ENCODE measurements around the gene MSI1. TPM values are rescaled to one million over a fixed set of nuclear protein-coding genes. Genes with fewer than 3 reads are reported as not detected.

Gene MSI1
- total RNA-seq, 1 donor from 2014 or later: not detected

DNA sequence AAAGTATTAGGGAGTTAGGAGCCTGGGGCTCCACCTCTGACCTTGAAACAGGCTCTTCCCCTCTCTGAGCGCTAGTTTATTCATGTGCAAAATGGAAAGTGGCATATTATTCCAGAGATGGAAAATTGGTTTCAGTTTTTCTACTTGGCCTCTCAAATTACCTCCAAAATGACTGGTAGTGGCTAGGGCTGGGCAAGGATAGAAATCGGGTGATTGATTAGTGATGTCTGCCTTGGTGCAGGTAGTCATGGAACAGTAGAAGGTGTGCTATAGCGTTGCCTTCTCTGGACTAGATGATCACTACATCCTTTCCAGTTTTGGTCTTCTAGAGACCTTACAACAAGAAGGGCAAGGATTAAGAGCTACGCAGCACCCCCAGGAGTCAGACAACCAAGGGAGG lies 8.6 kb upstream of the MSI1 start:
- intact Hi-C loops (cut with micrococcal nuclease): no loop called here

- intact Hi-C loops (cut with micrococcal nuclease): no loop called here
Measured at GRCh38 chr12:120376934-120377572, 8.1 kb upstream of the MSI1 start.

DNA sequence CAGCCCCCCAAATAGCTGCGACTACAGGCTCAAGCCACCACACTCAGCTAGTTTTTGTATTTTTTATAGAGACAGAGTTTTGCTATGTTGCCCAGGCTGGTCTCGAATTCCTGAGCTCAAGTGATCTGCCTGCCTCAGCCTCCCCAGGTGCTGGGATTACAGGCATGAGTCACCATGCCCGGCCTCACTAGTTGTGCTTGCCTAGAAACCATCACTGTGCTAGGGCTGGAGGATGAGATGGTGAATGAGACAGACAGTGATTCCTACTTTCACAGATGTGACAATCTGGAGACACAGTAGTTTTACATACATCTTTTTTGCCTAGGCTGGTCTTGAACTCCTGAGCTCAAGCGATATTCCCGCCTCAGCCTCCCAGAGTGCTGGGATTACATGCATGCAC lies 7.5 kb upstream of the MSI1 start:
- intact Hi-C loops (cut with micrococcal nuclease): no loop called here

DNA sequence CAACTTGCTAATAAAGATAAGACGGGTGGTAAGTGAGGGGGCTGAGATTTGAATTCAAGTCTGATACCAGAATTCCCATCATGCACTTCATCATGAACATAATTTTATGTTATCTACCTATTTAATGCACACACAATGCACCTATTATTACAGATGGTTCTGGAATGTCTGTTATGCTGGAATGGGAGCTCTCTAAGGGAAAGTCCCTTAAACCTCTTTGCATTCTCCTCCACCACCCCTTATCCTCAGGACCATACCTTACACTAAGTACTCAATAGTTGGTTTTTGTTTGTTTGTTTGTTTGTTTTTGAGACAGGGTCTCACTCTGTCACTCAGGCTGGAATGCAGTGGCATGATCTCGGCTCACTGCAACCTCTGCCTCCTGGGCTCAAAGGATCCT lies 7.0 kb upstream of the MSI1 start:
- intact Hi-C loops (cut with micrococcal nuclease): no loop called here

DNA sequence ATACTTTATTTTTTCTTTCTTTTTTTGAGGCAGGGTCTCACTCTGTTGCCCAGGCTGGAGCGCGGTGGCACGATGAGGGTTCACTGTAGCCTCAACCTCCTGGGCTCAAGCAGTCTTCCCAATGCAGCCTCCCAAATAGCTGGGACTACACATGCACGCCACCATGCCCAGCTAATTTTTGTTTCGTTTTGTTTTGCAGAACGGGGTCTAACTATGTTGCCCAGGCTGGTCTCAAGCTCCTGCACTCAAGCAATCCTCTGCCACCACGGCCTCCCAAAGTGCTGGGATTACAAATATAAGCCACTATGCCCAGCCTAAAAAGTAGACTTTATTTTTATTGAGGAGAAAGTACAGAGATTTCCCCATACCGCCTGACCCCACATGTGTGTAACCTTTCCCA lies 4.7 kb upstream of the MSI1 start:
- intact Hi-C loops (cut with micrococcal nuclease): no loop called here

DNA sequence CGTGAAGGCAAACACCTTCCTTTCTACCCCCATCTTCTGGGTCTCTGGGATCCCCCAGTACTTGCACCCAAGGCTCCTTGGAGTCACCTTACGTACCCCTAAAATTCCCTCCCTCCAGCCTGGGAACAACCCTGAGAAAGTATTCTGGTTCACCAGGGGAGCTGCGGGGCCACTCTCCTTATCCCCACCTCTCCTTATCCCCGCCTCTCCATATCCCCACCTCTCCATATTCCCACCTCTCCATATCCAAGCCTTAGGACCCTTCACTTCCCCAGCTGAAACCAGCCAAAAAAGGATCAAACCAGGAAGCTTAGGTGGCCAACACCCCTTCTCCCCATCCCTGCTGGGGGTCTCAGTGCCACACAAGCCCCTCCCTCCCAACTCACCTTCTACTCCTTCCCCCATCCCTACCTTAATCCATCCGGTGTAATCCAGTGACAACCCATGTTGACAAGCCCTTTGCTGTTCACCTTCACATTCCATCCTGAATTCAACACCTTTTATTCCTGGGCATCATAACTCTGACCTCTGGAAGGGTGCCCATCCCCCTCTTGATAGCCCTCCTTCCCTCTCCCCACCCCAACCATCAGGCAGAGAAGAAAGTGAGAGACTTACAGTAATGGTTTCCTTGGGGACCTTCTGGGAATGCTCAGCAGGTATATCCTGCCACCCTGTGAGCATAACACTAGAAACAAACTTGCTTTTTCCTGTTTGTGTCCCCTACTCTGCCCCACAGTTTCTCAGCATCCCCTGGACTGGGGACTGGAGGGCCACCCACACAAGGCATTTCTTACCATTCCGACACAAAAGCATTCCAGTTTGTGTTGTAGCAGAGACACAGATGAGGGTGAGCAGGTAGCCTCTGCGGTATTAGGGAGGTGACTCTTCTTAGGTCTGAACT lies 1.6 kb upstream of the MSI1 start:
- intact Hi-C loops (cut with micrococcal nuclease): no loop called here

- intact Hi-C loops (cut with micrococcal nuclease): no loop called here
Measured at GRCh38 chr12:120369603-120370342, 809 bp upstream of the MSI1 start.

- intact Hi-C loops (cut with micrococcal nuclease): no loop called here
Measured at GRCh38 chr12:120367924-120368788, 808 bp downstream of the MSI1 start.

GRCh38 chr12:120367233-120367923 lies 1.6 kb downstream of the MSI1 start:
- intact Hi-C loops (cut with micrococcal nuclease): no loop called here

DNA sequence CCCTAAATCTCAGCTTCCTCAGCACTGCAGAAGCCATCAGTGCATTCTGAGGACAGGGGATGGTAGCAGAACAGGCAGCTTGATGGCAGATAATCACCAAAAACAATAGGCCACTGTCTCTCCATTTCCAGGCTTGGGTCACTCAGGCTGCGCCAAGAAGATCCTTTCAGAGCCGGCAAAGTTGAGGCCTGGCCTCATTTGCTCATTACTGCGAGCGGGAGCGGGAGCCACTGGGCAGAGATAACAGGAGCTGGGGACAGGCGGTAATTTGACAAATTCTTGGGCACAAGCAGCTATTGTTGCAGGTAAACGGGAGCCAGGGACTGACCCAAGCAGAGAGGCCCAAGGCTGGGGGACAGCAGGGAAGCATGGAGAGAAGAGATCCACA lies 2.1 kb downstream of the MSI1 start:
- intact Hi-C loops (cut with micrococcal nuclease): no loop called here

GRCh38 chr12:120366341-120366705 lies 2.6 kb downstream of the MSI1 start:
- intact Hi-C loops (cut with micrococcal nuclease): no loop called here

DNA sequence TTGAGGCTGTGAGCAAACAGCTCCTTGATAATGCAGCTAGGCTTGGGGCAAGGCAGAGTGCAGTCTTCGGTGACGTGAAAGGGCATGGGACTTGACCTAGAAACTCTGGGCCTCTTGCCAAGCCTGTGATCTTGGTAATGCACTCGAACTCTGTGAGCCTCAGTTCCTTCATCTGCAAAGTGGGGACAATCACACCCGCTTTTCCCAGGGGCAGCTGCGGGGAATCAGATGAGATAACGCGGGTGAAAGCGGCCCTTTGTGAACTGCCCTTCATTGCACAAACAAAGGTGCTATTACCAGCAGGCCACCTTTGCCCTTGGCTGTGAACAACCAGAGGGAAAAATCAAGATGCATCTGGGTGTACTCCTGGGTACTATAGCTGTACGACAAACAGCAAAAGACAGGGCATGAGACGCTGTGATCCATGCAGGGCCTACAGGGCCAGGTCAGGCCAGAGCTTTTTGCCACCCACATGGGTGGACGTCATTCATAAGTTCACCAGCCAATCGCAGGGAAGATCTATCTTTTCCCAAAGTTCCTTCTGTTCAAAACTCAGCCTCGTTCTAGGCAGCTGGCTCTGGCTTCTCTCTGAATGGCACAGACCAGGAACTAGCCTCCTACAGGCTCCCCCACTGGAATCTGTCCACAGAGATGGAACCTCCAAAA lies 3.2 kb downstream of the MSI1 start:
- intact Hi-C loops (cut with micrococcal nuclease): no loop called here

GRCh38 chr12:120364487-120364886 lies 4.5 kb downstream of the MSI1 start:
- intact Hi-C loops (cut with micrococcal nuclease): no loop called here

DNA sequence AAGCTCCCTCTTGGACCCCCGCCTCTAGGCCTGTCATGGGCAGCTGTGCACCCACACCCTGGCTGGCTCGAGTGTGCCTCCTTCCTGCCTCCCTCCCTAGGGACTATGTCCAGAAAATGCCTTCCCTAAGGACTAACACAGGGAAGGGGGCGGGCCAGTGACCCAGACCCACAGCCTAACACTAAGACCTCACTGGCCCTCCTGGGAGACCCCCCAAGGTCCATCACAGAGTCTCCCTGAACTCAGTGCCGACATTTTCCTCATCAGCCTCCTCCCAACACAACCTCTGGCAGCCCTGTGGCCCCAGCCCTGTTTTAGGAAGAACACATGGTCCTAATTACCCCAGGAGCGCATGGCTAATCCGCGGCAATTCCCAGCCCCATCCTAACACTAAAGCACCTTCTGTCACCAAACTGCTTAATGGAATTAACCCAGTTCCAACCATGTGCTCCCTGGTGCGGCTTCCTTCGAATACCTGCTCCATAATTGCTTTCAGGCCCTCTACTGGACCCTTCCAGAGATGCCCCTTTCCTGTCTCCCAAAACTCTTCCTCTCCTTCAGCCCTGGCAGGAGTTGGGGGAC lies 5.6 kb downstream of the MSI1 start:
- intact Hi-C loops (cut with micrococcal nuclease): no loop called here

- intact Hi-C loops (cut with micrococcal nuclease): no loop called here
Measured at GRCh38 chr12:120362516-120363273, 6.3 kb downstream of the MSI1 start.

GRCh38 chr12:120361506-120362208 lies 7.3 kb downstream of the MSI1 start:
- intact Hi-C loops (cut with micrococcal nuclease): no loop called here

GRCh38 chr12:120359128-120359527 lies 9.8 kb downstream of the MSI1 start:
- intact Hi-C loops (cut with micrococcal nuclease): no loop called here

DNA sequence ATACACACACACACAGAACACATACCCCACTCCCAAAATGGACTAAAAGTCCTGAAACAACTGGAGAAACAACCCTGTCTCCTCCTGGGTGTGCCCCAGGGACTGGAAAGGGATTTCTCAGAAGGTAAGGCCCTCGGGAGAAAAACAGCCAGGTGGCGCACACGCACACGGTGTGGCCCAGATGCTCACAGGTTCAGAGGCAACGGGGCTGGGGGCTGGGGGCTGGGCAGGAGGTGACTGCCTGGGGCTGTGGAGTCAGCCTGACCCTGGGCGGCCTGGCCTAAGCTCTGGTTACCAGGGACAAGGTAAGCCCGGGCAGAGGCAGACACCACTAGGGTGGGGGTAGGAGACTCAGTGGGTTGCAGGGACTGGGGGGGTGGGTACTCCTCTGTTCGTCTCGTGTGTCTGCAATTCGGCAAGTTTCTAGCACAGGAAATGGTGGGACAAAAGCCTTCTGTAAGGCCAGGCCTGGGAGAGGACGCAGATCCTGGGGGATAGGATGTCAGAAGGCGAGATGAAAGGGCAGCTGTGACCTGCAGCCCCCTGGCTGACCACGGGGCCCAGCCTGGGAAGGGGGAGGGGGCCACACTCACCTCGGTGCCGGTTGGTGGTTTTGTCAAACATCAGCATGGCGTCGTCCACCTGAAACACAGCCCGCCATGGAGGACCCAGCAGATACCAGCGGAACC lies 10.4 kb downstream of the MSI1 start:
- intact Hi-C loops (cut with micrococcal nuclease): no loop called here

Measured in T-helper 2 cell treated with Interferon-gamma antibody and Interleukin-4, amounts not matched to agents 100 ng/mL and 5 ng/mL, for 36 hours (primary cell).